Activated CD8-positive, alpha-beta memory T cell treated with anti-CD3 and anti-CD28 coated beads, Interleukin-2, amount 10 ng/mL, durations not matched to agents 7 days and 5 days (primary cell): ENCODE data around the gene CENPA. TPM values are rescaled to one million over a fixed set of nuclear protein-coding genes. Genes with fewer than 3 reads are reported as not detected.

Experiments
- total RNA-seq, 2 experiments: library from RNA; stranded (reverse); gene quantifications; one replicate each; pipeline ENCODE4 v1.2.3, GENCODE V29; 2021

CENPA gene
- total RNA-seq, 2 experiments from 2014 or later, result 51.6 to 58.7 TPM

Other genes starting within 250 kb of the CENPA start
- gene CIB4, start 144.7 kb upstream of the CENPA start, total RNA-seq, result not detected
- not detected for gene KCNK3, start 93.3 kb upstream of the CENPA start, total RNA-seq
- gene SLC35F6, start 21.8 kb upstream of the CENPA start, total RNA-seq, result 10 to 100 TPM; 16.3 to 17.2 TPM
- not detected for gene DPYSL5, start 62.1 kb downstream of the CENPA start, total RNA-seq
- gene MAPRE3, start 184.6 kb downstream of the CENPA start, total RNA-seq, result 1 to 10 TPM in 1 of 2 experiments, under 1 TPM in 1; 0.91 to 1.3 TPM
- gene TMEM214, start 246.9 kb downstream of the CENPA start, total RNA-seq, result 10 to 100 TPM; 68.7 to 86.6 TPM